ENCODE measurements around the gene DUSP3.
A peak's percentile ranks its signal among the peaks of the same experiment; 100 is the strongest.

DUSP3 gene

DNA sequence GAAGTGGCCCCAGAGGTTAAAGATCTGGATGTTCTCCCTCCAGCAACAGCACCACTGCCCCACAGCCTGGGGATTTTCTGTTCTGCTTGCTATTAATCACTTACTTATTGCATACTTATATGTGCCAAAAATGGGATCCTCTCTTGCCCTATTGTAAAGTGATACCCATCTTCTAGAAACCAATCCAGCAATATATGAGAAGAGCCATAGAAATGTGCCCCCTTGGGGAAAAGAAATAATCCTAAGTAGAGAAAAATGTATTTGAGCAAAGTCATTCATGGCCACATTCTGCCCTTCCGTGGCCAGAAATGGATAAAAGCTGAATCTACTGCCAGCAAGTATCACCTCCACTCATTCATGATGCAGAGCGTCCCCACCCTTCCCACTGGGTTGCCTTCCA lies 41.1 kb downstream of the DUSP3 start:
- Histone ChIP-seq H3K4me3 (ENCODE audit: insufficient read depth, low read depth, low read length) (no peak overlapping the region), H3K36me3 (ENCODE audit: control insufficient read depth, insufficient read depth, low read length) (no peaks in the 10 kb centered on the region), H3K9me3 (ENCODE audit: control insufficient read depth, low read length) (no peaks in the 10 kb centered on the region), H3K4me1 (ENCODE audit: control insufficient read depth, insufficient read depth, low read length) (no peaks in the 10 kb centered on the region), H3K27ac (ENCODE audit: insufficient read depth, low read depth, low read length, poor library complexity, severe bottlenecking) (no peak overlapping the region), H3K27me3 (ENCODE audit: control insufficient read depth, insufficient read depth, low read length, poor library complexity, severe bottlenecking) (no peaks in the 10 kb centered on the region)
- 92 to 93% methylated on average over 2 of the region's 2 CpGs for WGBS, 2 experiments

DNA sequence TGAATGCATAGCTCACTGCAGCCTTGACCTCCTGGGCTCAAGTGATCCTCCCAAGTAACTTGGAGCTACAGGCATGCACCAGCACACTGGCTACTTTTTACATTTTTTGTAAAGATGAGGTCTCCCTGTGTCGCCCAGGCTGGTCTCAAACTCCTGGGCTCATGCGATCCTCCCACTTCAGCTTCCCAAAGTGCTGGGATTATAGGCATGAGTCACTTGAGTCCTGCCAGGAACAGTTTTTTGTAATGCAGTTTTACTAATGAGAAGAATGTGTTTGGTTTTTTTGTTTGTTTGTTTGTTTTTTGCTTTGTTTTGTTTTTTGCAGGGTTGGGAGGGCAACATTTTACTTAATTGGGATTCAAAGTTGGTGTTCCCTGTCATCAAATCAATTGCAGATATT lies 42.4 kb downstream of the DUSP3 start:
- H3K4me1 ChIP-seq (ENCODE audit: control insufficient read depth, insufficient read depth, low read length) = no peaks in the 10 kb centered on the region
- H3K4me3 ChIP-seq (ENCODE audit: insufficient read depth, low read depth, low read length) = no peak overlapping the region
- H3K27me3 ChIP-seq (ENCODE audit: control insufficient read depth, insufficient read depth, low read length, poor library complexity, severe bottlenecking) = no peaks in the 10 kb centered on the region
- 52 to 63% methylated on average over 2 of the region's 2 CpGs for WGBS, 2 experiments
- H3K36me3 ChIP-seq (ENCODE audit: control insufficient read depth, insufficient read depth, low read length) = no peaks in the 10 kb centered on the region
- no peaks in the 10 kb centered on the region for H3K9me3 ChIP-seq (ENCODE audit: control insufficient read depth, low read length)
- H3K27ac ChIP-seq (ENCODE audit: insufficient read depth, low read depth, low read length, poor library complexity, severe bottlenecking) = no peak overlapping the region

DNA sequence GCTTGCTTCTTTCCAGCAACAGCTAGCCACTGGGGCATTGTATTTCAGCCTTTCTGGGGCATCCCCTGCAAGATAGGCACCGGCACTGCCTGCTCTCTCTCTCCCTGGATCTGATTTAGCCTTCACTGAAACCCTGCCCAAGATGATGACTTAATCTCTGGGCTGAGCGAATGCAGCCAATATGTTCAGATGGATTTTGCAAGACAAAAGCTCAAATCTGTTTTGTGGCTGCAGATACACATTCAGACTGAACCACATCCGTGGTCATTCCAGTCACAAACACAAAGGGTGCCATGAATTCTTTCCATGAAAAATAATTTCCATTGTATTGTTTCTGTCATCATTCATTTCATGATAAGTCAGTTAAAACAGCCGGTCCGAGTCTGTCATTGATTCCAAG lies 44.4 kb downstream of the DUSP3 start:
- H3K27me3 ChIP-seq (ENCODE audit: control insufficient read depth, insufficient read depth, low read length, poor library complexity, severe bottlenecking) = no peaks in the 10 kb centered on the region
- H3K9me3 ChIP-seq (ENCODE audit: control insufficient read depth, low read length) = no peaks in the 10 kb centered on the region
- no peaks in the 10 kb centered on the region for H3K4me1 ChIP-seq (ENCODE audit: control insufficient read depth, insufficient read depth, low read length)
- H3K36me3 ChIP-seq (ENCODE audit: control insufficient read depth, insufficient read depth, low read length) = no peaks in the 10 kb centered on the region
- 91 to 93% methylated on average over 5 of the region's 5 CpGs for WGBS, 2 experiments
- no peak overlapping the region for H3K27ac ChIP-seq (ENCODE audit: insufficient read depth, low read depth, low read length, poor library complexity, severe bottlenecking)
- H3K4me3 ChIP-seq (ENCODE audit: insufficient read depth, low read depth, low read length) = no peak overlapping the region

DNA sequence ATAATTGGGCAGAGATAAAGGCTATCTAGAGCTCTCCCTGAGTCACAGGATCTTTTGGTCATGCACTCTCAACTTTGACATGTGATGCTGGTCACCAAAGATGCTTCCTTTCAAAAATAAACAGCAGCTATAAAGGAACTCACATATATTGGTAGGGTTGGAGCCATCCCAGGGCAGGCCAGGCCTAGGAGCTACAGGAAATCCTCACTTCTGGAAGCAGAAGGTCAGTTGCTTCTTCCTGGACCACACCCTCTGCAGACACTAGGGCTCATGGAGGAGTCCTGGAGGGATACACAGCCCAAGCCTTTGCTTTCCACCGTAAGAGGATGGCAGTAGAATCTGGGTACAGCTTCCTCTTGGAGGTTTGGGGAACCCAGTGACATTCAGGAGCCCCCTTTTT lies 44.8 kb downstream of the DUSP3 start:
- no peak overlapping the region for H3K4me3 ChIP-seq (ENCODE audit: insufficient read depth, low read depth, low read length)
- H3K9me3 ChIP-seq (ENCODE audit: control insufficient read depth, low read length) = no peaks in the 10 kb centered on the region
- no peaks in the 10 kb centered on the region for H3K36me3 ChIP-seq (ENCODE audit: control insufficient read depth, insufficient read depth, low read length)
- 90 to 91% methylated on average over 1 of the region's 1 CpG for WGBS, 2 experiments
- H3K27ac ChIP-seq (ENCODE audit: insufficient read depth, low read depth, low read length, poor library complexity, severe bottlenecking) = no peak overlapping the region
- no peaks in the 10 kb centered on the region for H3K27me3 ChIP-seq (ENCODE audit: control insufficient read depth, insufficient read depth, low read length, poor library complexity, severe bottlenecking)
- no peaks in the 10 kb centered on the region for H3K4me1 ChIP-seq (ENCODE audit: control insufficient read depth, insufficient read depth, low read length)

DNA sequence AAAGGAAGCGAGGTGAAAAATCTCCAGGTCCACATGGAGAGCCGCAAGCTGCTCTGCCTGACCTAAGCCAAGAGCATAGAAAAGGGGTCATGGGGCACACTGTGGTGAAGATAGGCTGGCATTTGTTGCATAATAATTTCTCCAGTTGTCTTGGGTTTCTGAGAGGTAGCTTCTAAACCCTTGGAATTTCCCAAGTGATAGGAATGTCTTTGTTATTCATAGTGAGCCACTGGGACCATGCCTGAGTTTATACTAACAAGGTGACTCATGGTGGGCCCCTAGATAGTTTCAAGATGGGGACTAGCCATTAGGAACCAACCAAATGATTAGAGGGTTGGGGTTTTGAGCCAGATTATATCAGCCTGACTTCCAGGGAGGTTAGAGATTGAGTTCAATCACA lies 45.8 kb downstream of the DUSP3 start:
- 91 to 94% methylated on average over 2 of the region's 2 CpGs for WGBS, 2 experiments
- no peak overlapping the region for H3K4me3 ChIP-seq (ENCODE audit: insufficient read depth, low read depth, low read length)
- no peaks in the 10 kb centered on the region for H3K27me3 ChIP-seq (ENCODE audit: control insufficient read depth, insufficient read depth, low read length, poor library complexity, severe bottlenecking)
- H3K9me3 ChIP-seq (ENCODE audit: control insufficient read depth, low read length) = no peaks in the 10 kb centered on the region
- no peaks in the 10 kb centered on the region for H3K36me3 ChIP-seq (ENCODE audit: control insufficient read depth, insufficient read depth, low read length)
- H3K4me1 ChIP-seq (ENCODE audit: control insufficient read depth, insufficient read depth, low read length) = no peaks in the 10 kb centered on the region
- H3K27ac ChIP-seq (ENCODE audit: insufficient read depth, low read depth, low read length, poor library complexity, severe bottlenecking) = no peak overlapping the region

DNA sequence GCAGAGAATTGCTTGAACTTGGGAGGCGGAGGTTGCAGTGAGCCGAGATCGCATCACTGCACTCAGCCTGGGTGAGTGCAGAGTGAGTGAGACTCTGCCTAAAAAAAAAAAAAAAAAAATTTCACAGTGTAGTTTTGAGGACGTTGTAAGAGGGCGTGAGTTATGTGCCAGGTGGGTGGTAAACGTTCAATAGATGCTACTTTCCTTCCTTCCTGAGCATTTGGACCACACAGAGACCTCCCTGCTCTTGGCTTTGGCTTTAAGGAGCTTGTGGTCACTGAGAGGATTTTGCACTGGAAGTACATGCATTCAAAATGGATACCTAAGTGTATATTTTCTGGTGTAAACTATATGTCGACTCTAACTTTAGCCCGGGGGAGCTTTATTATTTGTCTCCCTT lies 50.7 kb downstream of the DUSP3 start:
- no peak overlapping the region for H3K4me3 ChIP-seq (ENCODE audit: insufficient read depth, low read depth, low read length)
- H3K27me3 ChIP-seq (ENCODE audit: control insufficient read depth, insufficient read depth, low read length, poor library complexity, severe bottlenecking) = no peaks in the 10 kb centered on the region
- no peak overlapping the region for H3K27ac ChIP-seq (ENCODE audit: insufficient read depth, low read depth, low read length, poor library complexity, severe bottlenecking)
- H3K36me3 ChIP-seq (ENCODE audit: control insufficient read depth, insufficient read depth, low read length) = no peaks in the 10 kb centered on the region
- no peaks in the 10 kb centered on the region for H3K9me3 ChIP-seq (ENCODE audit: control insufficient read depth, low read length)
- no peaks in the 10 kb centered on the region for H3K4me1 ChIP-seq (ENCODE audit: control insufficient read depth, insufficient read depth, low read length)
- 91 to 94% methylated on average over 8 of the region's 8 CpGs for WGBS, 2 experiments

DNA sequence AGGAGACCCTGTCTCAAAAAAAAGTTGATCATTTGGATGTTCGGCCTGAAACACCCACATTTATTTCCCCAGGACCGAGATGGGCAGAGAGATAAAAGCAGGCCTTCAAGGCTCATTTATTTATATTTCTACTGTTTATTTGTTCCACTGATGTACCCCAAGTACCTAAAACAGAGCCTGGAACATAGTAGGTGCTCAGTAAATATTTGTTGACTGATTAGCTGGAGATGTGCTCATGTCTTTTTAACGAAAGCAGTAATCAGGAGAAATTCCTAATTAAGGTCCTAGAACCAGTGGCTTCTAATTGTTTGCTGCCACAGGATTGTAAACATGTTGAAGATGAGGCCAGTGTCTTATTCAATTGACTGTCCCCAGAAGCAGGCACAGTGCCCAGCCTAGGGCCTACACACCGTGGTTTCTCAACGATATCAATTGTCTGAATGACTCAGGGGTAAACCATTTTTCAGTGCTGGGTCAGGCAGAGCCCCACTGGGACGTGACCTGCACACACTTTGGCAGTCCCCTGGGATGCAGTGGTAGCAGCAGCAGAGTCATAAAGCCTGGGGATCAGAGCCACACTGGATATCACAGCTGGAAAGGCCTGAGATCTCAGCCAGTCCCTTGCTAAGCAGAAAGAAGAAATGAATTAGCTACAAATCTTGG lies 54.9 kb downstream of the DUSP3 start:
- WGBS, 2 experiments = 84 to 86% methylated on average over 6 of the region's 6 CpGs
- no peaks in the 10 kb centered on the region for H3K36me3 ChIP-seq (ENCODE audit: control insufficient read depth, insufficient read depth, low read length)
- no peaks in the 10 kb centered on the region for H3K9me3 ChIP-seq (ENCODE audit: control insufficient read depth, low read length)
- H3K4me3 ChIP-seq (ENCODE audit: insufficient read depth, low read depth, low read length) = no peak overlapping the region
- H3K27ac ChIP-seq (ENCODE audit: insufficient read depth, low read depth, low read length, poor library complexity, severe bottlenecking) = no peak overlapping the region
- H3K4me1 ChIP-seq (ENCODE audit: control insufficient read depth, insufficient read depth, low read length) = peaks cover 11% of the 10 kb centered on the region
- peaks cover 7% of the 10 kb centered on the region for H3K27me3 ChIP-seq (ENCODE audit: control insufficient read depth, insufficient read depth, low read length, poor library complexity, severe bottlenecking)

DNA sequence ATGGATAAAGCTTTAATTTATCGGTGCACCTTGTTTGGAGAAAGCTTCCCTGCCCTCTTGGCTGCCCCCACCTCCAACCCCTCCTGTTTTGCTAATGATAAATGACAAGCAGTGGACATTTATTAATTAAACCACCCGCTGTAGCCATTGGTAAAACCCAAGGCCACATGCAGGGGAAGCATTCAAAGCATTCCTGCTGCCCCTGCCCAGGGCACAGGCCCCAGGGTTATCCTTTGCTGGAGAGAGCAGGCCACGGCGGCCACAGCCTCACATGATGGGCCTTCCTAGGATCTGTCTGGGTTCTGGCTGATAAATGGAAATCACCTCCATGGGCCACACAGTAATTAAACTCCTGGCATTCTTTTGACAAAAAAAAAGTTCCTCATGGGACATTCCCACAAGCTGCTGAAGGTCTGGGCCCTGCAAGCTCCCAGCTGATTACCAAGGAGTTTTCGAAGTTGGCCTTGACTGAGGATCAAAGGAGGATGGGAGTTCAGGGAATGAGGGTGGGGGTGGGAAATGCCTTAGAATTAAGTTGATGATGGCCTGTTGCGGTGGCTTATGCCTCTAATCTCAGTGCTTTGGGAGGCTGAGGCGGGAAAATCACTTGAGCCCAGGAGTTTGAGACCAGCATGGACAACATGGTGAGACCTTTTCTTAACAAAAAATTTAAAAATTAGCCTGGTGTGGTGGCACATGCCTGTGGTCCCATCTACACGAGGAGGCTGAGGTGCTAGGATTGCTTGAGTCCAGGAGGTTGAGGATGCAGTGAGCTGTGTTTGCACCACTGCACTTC lies 55.7 kb downstream of the DUSP3 start:
- Histone ChIP-seq H3K27ac (ENCODE audit: insufficient read depth, low read depth, low read length, poor library complexity, severe bottlenecking) (peak overlapping the region; percentile 42), H3K27me3 (ENCODE audit: control insufficient read depth, insufficient read depth, low read length, poor library complexity, severe bottlenecking) (peaks cover 7% of the 10 kb centered on the region), H3K4me3 (ENCODE audit: insufficient read depth, low read depth, low read length) (no peak overlapping the region), H3K36me3 (ENCODE audit: control insufficient read depth, insufficient read depth, low read length) (no peaks in the 10 kb centered on the region), H3K9me3 (ENCODE audit: control insufficient read depth, low read length) (no peaks in the 10 kb centered on the region), H3K4me1 (ENCODE audit: control insufficient read depth, insufficient read depth, low read length) (peaks cover 17% of the 10 kb centered on the region)
- 68 to 74% methylated on average over 8 of the region's 8 CpGs for WGBS, 2 experiments

DNA sequence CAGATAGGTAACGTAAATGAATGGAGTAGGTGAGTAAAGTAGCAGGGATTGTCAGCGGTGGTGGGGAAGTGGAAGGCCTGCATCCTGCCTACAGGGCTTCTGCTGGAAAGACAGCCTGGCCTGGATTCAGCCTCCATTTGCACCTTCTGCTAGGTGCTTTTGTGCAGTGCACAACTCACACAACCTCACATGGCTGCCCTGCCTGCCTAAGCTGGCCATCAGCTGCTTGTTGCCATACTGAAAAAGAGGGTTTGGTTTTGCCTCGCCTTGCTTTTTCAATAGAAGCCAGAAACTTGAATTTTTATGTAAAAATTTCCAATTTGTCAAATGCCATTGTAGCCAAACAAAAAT lies 56.5 kb downstream of the DUSP3 start:
- Histone ChIP-seq H3K9me3 (ENCODE audit: control insufficient read depth, low read length) (no peaks in the 10 kb centered on the region), H3K36me3 (ENCODE audit: control insufficient read depth, insufficient read depth, low read length) (no peaks in the 10 kb centered on the region), H3K27me3 (ENCODE audit: control insufficient read depth, insufficient read depth, low read length, poor library complexity, severe bottlenecking) (peaks cover 11% of the 10 kb centered on the region), H3K27ac (ENCODE audit: insufficient read depth, low read depth, low read length, poor library complexity, severe bottlenecking) (no peak overlapping the region), H3K4me3 (ENCODE audit: insufficient read depth, low read depth, low read length) (no peak overlapping the region), H3K4me1 (ENCODE audit: control insufficient read depth, insufficient read depth, low read length) (peaks cover 17% of the 10 kb centered on the region)
- WGBS, 2 experiments = 92 to 99% methylated on average over 3 of the region's 3 CpGs

DNA sequence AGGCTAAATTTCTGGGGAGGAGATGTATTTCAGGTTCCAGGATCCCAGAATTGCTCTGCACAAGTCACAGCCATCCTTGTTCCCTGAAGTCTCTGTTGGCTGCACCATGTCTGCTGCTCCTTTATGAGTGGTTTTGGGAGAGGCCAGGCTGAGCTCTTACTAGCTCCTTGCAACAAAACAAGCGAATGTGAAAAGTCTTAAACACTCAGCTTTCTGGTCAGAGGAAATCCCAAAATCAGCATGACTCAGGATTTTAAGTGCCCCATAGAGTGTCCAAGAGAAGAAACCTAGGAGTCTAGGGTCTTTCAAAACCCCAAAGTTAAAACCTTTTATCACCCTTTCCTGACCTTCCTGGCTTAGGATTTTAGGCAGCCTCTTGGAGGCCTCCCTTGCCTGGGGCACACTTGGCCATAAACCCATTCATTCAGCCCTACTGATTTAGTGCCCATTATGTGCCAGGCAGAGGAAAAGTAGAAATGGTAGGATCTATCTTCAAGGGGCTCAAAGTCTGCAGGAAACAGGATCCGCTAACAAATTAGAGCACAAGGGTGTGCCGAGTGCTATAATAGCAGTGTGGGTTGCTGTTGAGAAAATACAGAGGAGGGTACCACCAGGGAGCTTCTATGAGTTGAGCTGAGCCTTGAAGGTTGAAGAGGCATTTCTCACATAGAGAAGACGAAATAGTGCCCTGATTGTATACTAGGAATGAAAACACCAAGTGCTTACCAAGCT lies 57.1 kb downstream of the DUSP3 start:
- no peaks in the 10 kb centered on the region for H3K9me3 ChIP-seq (ENCODE audit: control insufficient read depth, low read length)
- peaks cover 17% of the 10 kb centered on the region for H3K4me1 ChIP-seq (ENCODE audit: control insufficient read depth, insufficient read depth, low read length)
- no peak overlapping the region for H3K4me3 ChIP-seq (ENCODE audit: insufficient read depth, low read depth, low read length)
- no peak overlapping the region for H3K27ac ChIP-seq (ENCODE audit: insufficient read depth, low read depth, low read length, poor library complexity, severe bottlenecking)
- WGBS, 2 experiments = 90 to 94% methylated on average over 4 of the region's 4 CpGs
- no peaks in the 10 kb centered on the region for H3K36me3 ChIP-seq (ENCODE audit: control insufficient read depth, insufficient read depth, low read length)
- peaks cover 15% of the 10 kb centered on the region for H3K27me3 ChIP-seq (ENCODE audit: control insufficient read depth, insufficient read depth, low read length, poor library complexity, severe bottlenecking)

Data from ectodermal cell (in vitro differentiated cells).